Measurements from ENCODE around the gene C1orf35. TPM values are rescaled to one million over a fixed set of nuclear protein-coding genes. Genes with fewer than 3 reads are reported as not detected.

The C1orf35 gene
- total and polyA plus RNA-seq, 2 of the 8 experiments (the other 6 are each of a cell fraction or from before 2014, with no cell fraction given), result 18.6 to 19.9 TPM

GRCh38 chr1:228144193-228144992, 41.3 kb upstream of the C1orf35 start:
- no peak overlapping the region for H2AFZ ChIP-seq (ENCODE audit: low read length)
- ChIA-PET CTCF (ENCODE audit: partially characterized antibody) (interaction anchor here (1.4 to 1.7 kb wide), 2 partner anchors 13 to 20 kb away, joined by 3 to 5 read pairs; no protein-coding TSS in a partner anchor), POLR2A (ENCODE audit: partially characterized antibody) (interaction anchor here (1.0 to 1.8 kb wide), 2 partner anchors 13 to 21 kb away, joined by 3 to 7 read pairs; partner anchors contain the start of gene IBA57)
- peaks cover 0 to 43% of the 10 kb centered on the region in 2 experiments; a peak in 3 of 4 replicates for H3K79me2 ChIP-seq (ENCODE audit: control insufficient read depth in 1 of 2, insufficient read depth in 2 of 2, low read length in 2 of 2)
- H4K5ac ChIP-seq (ENCODE audit: insufficient read length, low read depth, low read length), result no peak overlapping the region
- no peaks in the 10 kb centered on the region for H3K9me3 ChIP-seq (ENCODE audit: insufficient read depth in 2 of 2, low read depth in 1 of 2, low read length in 1 of 2)
- no peak overlapping the region for H3K56ac ChIP-seq (replicated peaks; ENCODE audit: insufficient read length, low read depth, low read length)
- H2BK120ac ChIP-seq (replicated peaks; ENCODE audit: low read depth, low read length), result no peak overlapping the region
- no peak overlapping the region for H2BK5ac ChIP-seq (ENCODE audit: low read depth, low read length)
- H3K4me2 ChIP-seq (ENCODE audit: insufficient read depth in 1 of 2, low read depth in 2 of 2, low read length in 2 of 2), result no peak overlapping the region
- no peak for DNase-seq (ENCODE audit: low read depth in 1 of 2, low spot score in 2 of 2)
- no peak overlapping the region for H2AK5ac ChIP-seq (ENCODE audit: low read depth, low read length)
- H3K9ac ChIP-seq (replicated peaks in 1 of 4; ENCODE audit: extremely low read depth in 1 of 4, low read depth in 3 of 4, low read length in 3 of 4), result no peak overlapping the region
- H2BK15ac ChIP-seq (ENCODE audit: low read length), result no peak overlapping the region
- peaks cover 23% of the 10 kb centered on the region for H3K79me1 ChIP-seq (ENCODE audit: low read depth, low read length)
- H3K36me3 ChIP-seq (ENCODE audit: control insufficient read depth in 2 of 4, insufficient read depth in 4 of 4, low read length in 3 of 4), result no peaks in the 10 kb centered on the region
- H3K18ac ChIP-seq (ENCODE audit: extremely low read depth, low read length), result no peak overlapping the region
- no peak overlapping the region for H3K4ac ChIP-seq (replicated peaks; ENCODE audit: insufficient read length, low read depth, low read length)
- H3K14ac ChIP-seq (ENCODE audit: insufficient read length), result no peak overlapping the region
- WGBS, 2 experiments (ENCODE audit: extremely low coverage in 1 of 2, insufficient coverage in 1 of 2, insufficient read length in 1 of 2, insufficient replicate concordance in 2 of 2, low coverage in 1 of 2, low lambda C conversion rate in 2 of 2, missing lambda C conversion rate in 1 of 2), result 91% methylated on average over 16 of the region's 16 CpGs; no CpG with 5 or more reads in 1 of the 2 experiments
- peaks cover 0 to 15% (median 7%) of the 10 kb centered on the region in 4 experiments; a peak in 5 of 7 replicates for H3K4me1 ChIP-seq (replicated peaks in 1 of 4; ENCODE audit: control insufficient read depth in 3 of 4, insufficient read depth in 4 of 4, low read length in 3 of 4)
- H3K4me3 ChIP-seq (ENCODE audit: extremely low read depth in 1 of 4, insufficient read depth in 2 of 4, low read depth in 3 of 4, low read length in 4 of 4), result no peak overlapping the region
- no peak overlapping the region for H2BK20ac ChIP-seq (ENCODE audit: low read length)
- H3K23me2 ChIP-seq (ENCODE audit: low read depth, low read length), result peaks cover 5% of the 10 kb centered on the region; the same call in 1 of the 2 replicates
- no peak overlapping the region for H2BK12ac ChIP-seq (ENCODE audit: low read depth, low read length)
- no peak overlapping the region for H4K91ac ChIP-seq (replicated peaks; ENCODE audit: insufficient read length, low read length)
- H4K20me1 ChIP-seq (replicated peaks in 1 of 2; ENCODE audit: control insufficient read depth in 1 of 2, insufficient read depth in 2 of 2, low read length in 2 of 2), result peaks cover 8 to 28% of the 10 kb centered on the region in 2 experiments
- no peak for FAIRE-seq
- no peak overlapping the region for H3K27ac ChIP-seq (ENCODE audit: low read depth, low read length)
- no peak overlapping the region for H3K23ac ChIP-seq (ENCODE audit: insufficient read length)
- H3K27me3 ChIP-seq (replicated peaks in 1 of 4; ENCODE audit: control insufficient read depth in 3 of 4, extremely low read depth in 1 of 4, insufficient read depth in 3 of 4, low read length in 3 of 4), result no peaks in the 10 kb centered on the region
- no peak overlapping the region for H4K8ac ChIP-seq (ENCODE audit: extremely low read depth, insufficient read depth, low read length)
- TF ChIP-seq RFX5 (IDR thresholded peaks at IDR 0.05; ENCODE audit: borderline replicate concordance, low read depth, low read length) (no peak), TEAD4 (IDR thresholded peaks at IDR 0.05; ENCODE audit: low read depth, low read length) (no peak), ASH2L (IDR thresholded peaks at IDR 0.05; ENCODE audit: low read length) (no peak), CHD1 (IDR thresholded peaks at IDR 0.05; ENCODE audit: low read depth, low read length) (no peak), RAD21 (IDR thresholded peaks at IDR 0.05 in 1 of 2, conservative IDR thresholded peaks at IDR 0.05 in 1 of 2; ENCODE audit: low read depth in 2 of 2, low read length in 2 of 2) (no peak), ZNF274 (IDR thresholded peaks at IDR 0.05; ENCODE audit: borderline replicate concordance, extremely low read depth, low read length) (no peak), CTBP2 (IDR thresholded peaks at IDR 0.05; ENCODE audit: borderline replicate concordance, insufficient read depth, insufficient read length, low read length) (no peak), CEBPB (IDR thresholded peaks at IDR 0.05; ENCODE audit: low read depth, low read length) (no peak), CHD2 (IDR thresholded peaks at IDR 0.05; ENCODE audit: low read length) (no peak), JUND (IDR thresholded peaks at IDR 0.05; ENCODE audit: low read length) (no peak), JUN (IDR thresholded peaks at IDR 0.05; ENCODE audit: low read depth, low read length) (no peak), MAFK (IDR thresholded peaks at IDR 0.05; ENCODE audit: low read depth, low read length) (no peak), POLR2AphosphoS5 (IDR thresholded peaks at IDR 0.05; ENCODE audit: low read depth, low read length) (no peak)
